GM18505 (cell line): ENCODE measurements around the gene BIRC5.

ENCODE experiments used
- ATAC-seq: cut with Tn5 transposase; IDR thresholded peaks from one replicate; pipeline ENCODE4 v1.9.1; 2021; ENCODE audit not compliant: unreplicated experiment
- POLR2A ChIP-seq: IDR thresholded peaks from 4 replicates; pipeline ENCODE4 v1.6.1; 2011; ENCODE audit warnings: borderline replicate concordance; ENCODE audit not compliant: insufficient read depth, insufficient read length; ENCODE audit errors: extremely low read depth

Gene BIRC5

GRCh38 chr17:78257810-78258322 is 43.8 kb downstream of the BIRC5 start:
- ATAC-seq, result no peak
- no peak for TF ChIP-seq POLR2A

GRCh38 chr17:78258323-78259191 is 44.5 kb downstream of the BIRC5 start:
- ATAC-seq, result no peak
- TF ChIP-seq POLR2A, result no peak

DNA sequence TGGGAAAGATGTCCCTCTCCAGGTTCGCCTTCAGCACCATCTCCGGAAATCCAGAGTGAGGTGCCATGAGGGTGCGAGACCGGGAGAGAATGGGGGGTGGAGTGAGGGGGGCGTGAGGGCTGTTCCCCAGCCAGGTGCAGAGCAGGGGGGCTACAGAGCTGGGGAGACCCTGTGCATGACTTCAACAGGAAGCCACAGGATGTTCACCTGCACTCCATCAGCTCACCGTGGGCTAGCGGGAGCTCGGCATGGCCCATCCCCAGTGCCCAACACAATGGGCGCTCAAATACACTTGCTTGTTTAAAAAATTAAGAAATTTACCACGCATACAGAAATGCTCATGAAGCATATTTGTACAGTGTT is 45.1 kb downstream of the BIRC5 start:
- TF ChIP-seq POLR2A, result no peak
- no peak for ATAC-seq

DNA sequence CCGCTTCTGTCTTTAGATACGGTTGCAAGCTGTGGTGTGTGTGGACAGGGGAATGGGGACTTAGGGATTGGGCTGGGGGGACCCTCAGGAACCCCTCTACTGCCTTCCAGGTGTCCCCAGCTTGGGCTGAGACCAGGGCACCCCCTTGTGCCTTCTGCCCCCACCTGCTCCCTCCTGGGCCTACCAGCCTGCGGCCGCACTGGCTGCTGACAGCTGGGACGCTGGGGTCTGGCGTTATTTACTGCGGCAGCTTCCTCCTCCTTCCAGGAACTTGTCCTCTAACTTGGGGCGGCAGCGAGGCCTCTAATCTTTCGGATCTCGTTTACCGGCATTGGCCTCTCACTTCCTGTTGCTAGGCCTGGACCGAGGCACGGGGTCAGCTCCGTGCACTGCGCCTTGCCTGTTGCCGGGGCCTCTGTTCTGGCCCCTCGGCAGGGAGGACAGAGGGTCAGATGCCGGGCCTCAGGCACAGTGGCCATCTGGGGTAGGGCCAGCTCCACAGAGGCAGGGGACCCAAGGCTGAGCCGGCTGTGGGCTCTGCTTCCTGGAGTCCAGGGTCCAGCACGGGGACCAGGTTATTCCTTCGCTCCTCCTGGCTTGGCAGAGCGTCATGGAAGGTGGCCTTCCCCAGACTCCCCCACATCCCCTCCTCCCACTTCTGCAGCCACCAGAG is 49.1 kb downstream of the BIRC5 start:
- TF ChIP-seq POLR2A, result no peak
- no peak for ATAC-seq

DNA sequence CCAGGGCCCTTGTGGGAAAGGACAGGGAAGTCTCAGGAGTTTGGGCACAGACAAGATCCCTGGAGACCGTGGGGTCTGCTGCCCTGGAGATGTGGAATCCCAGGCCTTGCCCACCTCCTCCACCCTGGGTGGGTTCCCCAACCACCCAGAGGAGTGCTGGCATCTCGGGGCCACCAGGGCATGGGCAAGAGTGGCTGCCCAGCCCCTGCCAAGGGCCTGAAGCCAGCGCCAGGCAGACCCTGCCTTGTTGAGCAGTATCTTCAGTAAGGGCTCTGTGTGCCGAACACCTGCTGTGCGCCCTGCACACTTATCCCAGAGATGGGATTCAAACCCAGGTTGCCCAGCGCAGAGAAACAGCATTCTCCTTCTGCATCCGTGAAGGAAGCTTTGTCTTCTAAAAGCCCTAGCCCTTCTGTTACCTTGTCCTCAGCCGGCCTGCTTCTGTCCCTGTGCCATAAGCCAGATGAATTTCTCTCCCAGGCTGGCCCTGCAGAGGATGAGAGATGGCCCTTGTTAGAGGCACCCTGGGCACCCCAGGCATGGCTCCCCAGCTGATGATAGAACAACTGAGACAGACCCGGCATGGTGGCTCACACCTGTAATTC is 49.8 kb downstream of the BIRC5 start:
- no peak for ATAC-seq
- TF ChIP-seq POLR2A, result no peak

- TF ChIP-seq POLR2A, result no peak
- ATAC-seq, result no peak
These were observed 50.5 kb downstream of the BIRC5 start for GRCh38 chr17:78264590-78264989.

- no peak for ATAC-seq
- TF ChIP-seq POLR2A, result no peak
These were observed 51.1 kb downstream of the BIRC5 start for GRCh38 chr17:78265121-78265520.

DNA sequence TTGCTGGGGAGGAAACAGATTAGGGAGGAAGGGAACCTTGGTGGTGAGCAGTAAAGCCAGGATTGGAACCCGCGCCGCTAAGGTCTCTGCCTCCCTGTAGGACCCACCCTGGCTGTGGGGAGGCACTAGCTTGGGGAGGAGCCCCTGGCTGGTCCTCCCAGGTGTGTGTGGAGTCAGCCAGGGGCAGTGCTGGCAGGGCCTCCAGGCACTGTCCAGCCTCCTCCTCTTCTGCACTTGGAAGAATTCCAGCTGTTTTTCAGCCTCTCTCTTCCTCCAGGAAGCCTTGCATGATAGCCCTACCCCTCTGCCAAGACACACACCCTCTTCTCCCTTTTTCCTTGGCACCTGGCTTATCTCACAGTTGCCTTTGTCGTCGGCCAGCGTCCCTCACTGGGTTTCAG is 52.2 kb downstream of the BIRC5 start:
- no peak for ATAC-seq
- TF ChIP-seq POLR2A, result no peak

- TF ChIP-seq POLR2A, result no peak
- ATAC-seq, result no peak
These were observed 52.7 kb downstream of the BIRC5 start for GRCh38 chr17:78266771-78267170.

- no peak for ATAC-seq
- TF ChIP-seq POLR2A, result no peak
These were observed 53.4 kb downstream of the BIRC5 start for GRCh38 chr17:78267253-78268073.

DNA sequence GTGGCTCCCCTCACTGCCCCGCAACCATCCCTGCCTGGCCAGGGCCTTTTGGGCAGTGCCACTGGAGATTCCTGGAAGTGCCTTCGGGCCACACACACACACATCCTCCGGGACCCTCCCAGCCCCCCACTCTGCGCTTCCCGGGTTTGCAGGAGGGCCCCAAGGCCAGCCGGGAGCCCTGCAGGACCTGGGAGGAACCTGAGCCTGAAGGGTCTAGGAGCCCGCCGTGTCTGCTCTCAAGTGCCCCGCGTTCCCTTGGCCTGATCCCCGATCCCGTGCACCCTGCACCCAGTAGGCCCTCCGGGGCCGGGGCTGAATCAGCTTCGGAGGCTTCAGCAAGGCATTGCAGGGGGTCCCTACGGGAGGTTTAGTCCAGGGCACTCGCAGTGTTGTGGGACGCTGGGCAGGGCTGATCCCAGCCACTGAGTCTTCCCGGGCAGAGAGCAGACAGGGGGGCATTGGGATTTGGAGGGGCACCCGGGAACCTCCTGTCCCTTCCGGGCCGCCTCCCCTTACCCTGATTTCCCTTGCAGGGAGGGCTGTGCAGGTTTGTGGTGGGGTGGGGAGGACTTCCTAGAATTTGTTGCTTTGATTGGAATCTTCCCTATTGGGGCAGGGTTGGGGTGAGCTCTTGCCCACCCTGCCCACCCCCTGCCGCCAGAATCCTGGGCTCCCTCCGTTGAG is 54.3 kb downstream of the BIRC5 start:
- no peak for TF ChIP-seq POLR2A
- ATAC-seq, result no peak

- no peak for TF ChIP-seq POLR2A
- ATAC-seq, result no peak
These were observed 55.2 kb downstream of the BIRC5 start for GRCh38 chr17:78268951-78269905.

DNA sequence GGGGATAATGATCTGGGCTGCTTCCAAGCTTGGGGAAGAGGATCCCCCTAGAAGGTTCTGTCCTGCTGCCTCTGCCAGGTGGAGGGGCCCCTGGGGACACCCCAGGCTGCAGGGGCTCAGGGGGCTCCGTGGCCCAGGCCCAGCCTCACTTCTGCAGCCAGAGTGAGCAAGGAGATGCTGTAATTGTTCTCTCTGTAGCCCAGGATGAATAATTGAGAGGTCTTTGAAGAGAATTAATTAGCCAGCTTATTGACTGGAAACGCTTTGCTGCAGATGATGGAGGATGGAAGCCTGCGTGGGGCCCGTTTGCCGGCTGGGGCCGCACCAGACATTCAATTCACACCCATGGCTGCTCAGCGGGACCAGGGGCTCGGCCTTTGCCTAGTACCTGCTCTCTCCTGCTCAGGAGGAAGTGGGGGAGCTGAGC is 55.9 kb downstream of the BIRC5 start:
- no peak for TF ChIP-seq POLR2A
- ATAC-seq, result no peak
